Gastrocnemius medialis (tissue), 4 donors: ENCODE results near the gene FANCD2. TPM values are rescaled to one million over a fixed set of nuclear protein-coding genes. Genes with fewer than 3 reads are reported as not detected.

Source experiments
- ATAC-seq, 2 donors: fragments of 150-250 bp; one replicate each; pipeline ENCODE4 v1.9.1; 2016
- DNase-seq, 2 donors: peaks; one replicate each; pipeline ENCODE4 v3.0.0-alpha.2; 2019
- H3K27ac ChIP-seq, 4 donors: fragments of 200-600 bp; sonication (generic); 1 replicate in 1 of 4; 2 replicates in 3 of 4; pipeline ENCODE4 v1.5.1; 2016 to 2018; ENCODE audit warnings: mild to moderate bottlenecking in 2 of 4, moderate library complexity in 1 of 4
- H3K27me3 ChIP-seq, 3 donors: fragments of 200-600 bp; sonication (generic) in 2 of 3; 1 replicate in 1 of 3; 2 replicates in 2 of 3; pipeline versions ENCODE4 v1.5.1 to v1.6.0; 2016 to 2019; ENCODE audit warnings: mild to moderate bottlenecking in 1 of 3, moderate library complexity in 1 of 3
- H3K36me3 ChIP-seq, 2 donors: fragments of 200-600 bp; sonication (generic) in 1 of 2; one replicate each; pipeline ENCODE4 v1.5.1; 2017 to 2018
- H3K4me1 ChIP-seq, 2 donors: fragments of 200-600 bp; sonication (generic) in 1 of 2; one replicate each; pipeline ENCODE4 v1.5.1; 2016 to 2017; ENCODE audit warnings: mild to moderate bottlenecking in 2 of 2
- H3K4me3 ChIP-seq, 4 donors: fragments of 200-600 bp; sonication (generic) in 3 of 4; 1 replicate in 1 of 4; 2 replicates in 3 of 4; pipeline ENCODE4 v1.5.1; 2016 to 2019; ENCODE audit warnings: mild to moderate bottlenecking in 2 of 4
- H3K9me3 ChIP-seq, 3 donors: fragments of 200-600 bp; sonication (generic) in 2 of 3; 1 replicate in 1 of 3; 2 replicates in 2 of 3; pipeline ENCODE4 v1.5.1; 2016 to 2019
- POLR2A ChIP-seq, 2 donors: fragments of 450-650 bp; IDR thresholded peaks; one replicate each; pipeline ENCODE4 v1.6.1; 2017; ENCODE audit warnings: antibody characterized with exemption in 2 of 2, mild to moderate bottlenecking in 2 of 2, moderate library complexity in 2 of 2
- in situ Hi-C, 4 donors: fragments of 200-750 bp; cut with MboI; loops; one replicate each; pipeline versions ENCODE4 v1.15.0 to v1.8.0; 2017; ENCODE audit warnings: low sequenced_read_pairs in 4 of 4
- intact Hi-C: fragments of 100-400 bp; cut with DNase I; formaldehyde crosslinking; loops from one replicate; pipeline ENCODE4 v1.15.1; 2023; ENCODE audit warnings: low total_unique reads
- total RNA-seq, 4 donors: library from RNA; depleted of rRNA; stranded (reverse); fragments of >200 nt; gene quantifications; one replicate each; pipeline versions ENCODE4 v1.1.0 to v1.2.3, GENCODE V29; 2016
- TF ChIP-seq, protein P1 (sequence below), 5 experiments: fragments of 450-650 bp in 3 of 5; fragments of 200-600 bp in 2 of 5; sonication (generic) in 2 of 5; IDR thresholded peaks in 4 of 5; conservative IDR thresholded peaks in 1 of 5; 1 replicate in 4 of 5; 2 replicates in 1 of 5; pipeline ENCODE4 v1.5.1; 2016 to 2019; ENCODE audit warnings: antibody characterized with exemption in 5 of 5, mild to moderate bottlenecking in 3 of 5, moderate library complexity in 3 of 5

Gene FANCD2
- total RNA-seq, 4 donors from 2014 or later, result 0.46 to 1.3 (median 0.58) TPM; not detected in 1

GRCh38 chr3:9986230-9986725 is 40.0 kb upstream of the FANCD2 start:
- ATAC-seq (peak; percentile 42 to 45), DNase-seq (no peak)
- intact Hi-C loops (loop anchor here (2.0 kb wide), 1 partner anchor 41 kb away; the partner anchor contains the start of gene FANCD2), in situ Hi-C loops (no loop called here)
- Histone ChIP-seq H3K4me3 (peak overlapping the region; percentile 82 to 99 (median 89)), H3K27ac (peak overlapping the region; percentile 82 to 89 (median 88)), H3K27me3 (no peaks in the 10 kb centered on the region), H3K9me3 (no peaks in the 10 kb centered on the region), H3K4me1 (peaks cover 35 to 39% of the 10 kb centered on the region in 2 donors), H3K36me3 (peaks cover 0 to 8% of the 10 kb centered on the region in 2 donors)
- TF ChIP-seq, protein P1, sequence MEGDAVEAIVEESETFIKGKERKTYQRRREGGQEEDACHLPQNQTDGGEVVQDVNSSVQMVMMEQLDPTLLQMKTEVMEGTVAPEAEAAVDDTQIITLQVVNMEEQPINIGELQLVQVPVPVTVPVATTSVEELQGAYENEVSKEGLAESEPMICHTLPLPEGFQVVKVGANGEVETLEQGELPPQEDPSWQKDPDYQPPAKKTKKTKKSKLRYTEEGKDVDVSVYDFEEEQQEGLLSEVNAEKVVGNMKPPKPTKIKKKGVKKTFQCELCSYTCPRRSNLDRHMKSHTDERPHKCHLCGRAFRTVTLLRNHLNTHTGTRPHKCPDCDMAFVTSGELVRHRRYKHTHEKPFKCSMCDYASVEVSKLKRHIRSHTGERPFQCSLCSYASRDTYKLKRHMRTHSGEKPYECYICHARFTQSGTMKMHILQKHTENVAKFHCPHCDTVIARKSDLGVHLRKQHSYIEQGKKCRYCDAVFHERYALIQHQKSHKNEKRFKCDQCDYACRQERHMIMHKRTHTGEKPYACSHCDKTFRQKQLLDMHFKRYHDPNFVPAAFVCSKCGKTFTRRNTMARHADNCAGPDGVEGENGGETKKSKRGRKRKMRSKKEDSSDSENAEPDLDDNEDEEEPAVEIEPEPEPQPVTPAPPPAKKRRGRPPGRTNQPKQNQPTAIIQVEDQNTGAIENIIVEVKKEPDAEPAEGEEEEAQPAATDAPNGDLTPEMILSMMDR (IDR thresholded peaks at IDR 0.05 in 4 of 5, conservative IDR thresholded peaks at IDR 0.05 in 1 of 5), result no peak
- TF ChIP-seq POLR2A (IDR thresholded peaks at IDR 0.05), result no peak

DNA sequence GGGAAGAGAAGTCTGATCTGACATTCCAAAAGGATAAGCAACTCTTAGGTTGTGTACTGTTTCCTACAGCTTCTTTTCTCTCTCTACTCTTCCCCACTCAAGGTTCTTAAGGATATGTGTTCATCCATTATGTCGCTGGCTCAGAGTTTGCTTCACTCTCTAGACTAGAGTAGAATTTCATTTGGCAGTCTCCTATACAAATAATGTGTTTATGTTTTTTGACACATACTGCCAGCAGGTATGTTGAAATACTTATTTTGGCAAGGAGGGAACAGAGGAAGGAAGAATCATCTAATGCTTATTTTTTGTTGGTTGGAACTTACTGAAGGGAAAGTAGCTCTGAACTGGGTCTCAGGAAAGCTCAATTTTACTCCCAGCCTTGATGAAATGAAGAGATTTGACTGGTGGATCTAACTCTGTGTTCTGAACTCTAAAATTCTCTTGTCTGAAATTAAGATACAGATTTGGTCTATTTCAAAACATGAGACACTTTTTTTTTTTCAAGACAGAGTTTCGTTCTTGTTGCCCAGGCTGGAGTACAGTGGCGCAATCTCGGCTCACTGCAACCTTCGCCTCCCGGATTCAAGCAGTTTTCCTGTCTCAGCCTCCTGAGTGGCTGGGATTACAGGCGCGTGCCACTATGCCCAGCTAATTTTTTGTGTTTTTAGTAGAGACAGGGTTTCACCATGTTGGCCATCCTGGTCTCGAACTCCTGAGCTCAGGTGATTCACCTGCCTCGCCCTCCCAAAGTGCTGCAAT is 32.0 kb upstream of the FANCD2 start:
- peaks cover 10 to 11% of the 10 kb centered on the region in 2 donors for H3K4me1 ChIP-seq
- peak; percentile 94 to 97 for ATAC-seq
- no peak for DNase-seq
- peak overlapping the region; percentile 57 to 75 (median 66) for H3K27ac ChIP-seq
- H3K9me3 ChIP-seq, result no peaks in the 10 kb centered on the region
- TF ChIP-seq, protein P1 (IDR thresholded peaks at IDR 0.05 in 4 of 5, conservative IDR thresholded peaks at IDR 0.05 in 1 of 5), result no peak
- TF ChIP-seq POLR2A (IDR thresholded peaks at IDR 0.05), result no peak
- no peak overlapping the region for H3K4me3 ChIP-seq
- intact Hi-C loops, result no loop called here
- in situ Hi-C loops, result no loop called here
- no peaks in the 10 kb centered on the region for H3K36me3 ChIP-seq
- H3K27me3 ChIP-seq, result no peaks in the 10 kb centered on the region

- Histone ChIP-seq H3K9me3 (no peaks in the 10 kb centered on the region), H3K4me3 (no peak overlapping the region), H3K27ac (no peak overlapping the region), H3K36me3 (no peaks in the 10 kb centered on the region), H3K27me3 (no peaks in the 10 kb centered on the region), H3K4me1 (no peaks in the 10 kb centered on the region)
- TF ChIP-seq, protein P1 (IDR thresholded peaks at IDR 0.05 in 4 of 5, conservative IDR thresholded peaks at IDR 0.05 in 1 of 5), result no peak
- no peak for TF ChIP-seq POLR2A (IDR thresholded peaks at IDR 0.05)
- in situ Hi-C loops (no loop called here), intact Hi-C loops (no loop called here)
- no peak for ATAC-seq
- DNase-seq, result no peak
These were observed 25.6 kb upstream of the FANCD2 start for GRCh38 chr3:10000686-10001085.

DNA sequence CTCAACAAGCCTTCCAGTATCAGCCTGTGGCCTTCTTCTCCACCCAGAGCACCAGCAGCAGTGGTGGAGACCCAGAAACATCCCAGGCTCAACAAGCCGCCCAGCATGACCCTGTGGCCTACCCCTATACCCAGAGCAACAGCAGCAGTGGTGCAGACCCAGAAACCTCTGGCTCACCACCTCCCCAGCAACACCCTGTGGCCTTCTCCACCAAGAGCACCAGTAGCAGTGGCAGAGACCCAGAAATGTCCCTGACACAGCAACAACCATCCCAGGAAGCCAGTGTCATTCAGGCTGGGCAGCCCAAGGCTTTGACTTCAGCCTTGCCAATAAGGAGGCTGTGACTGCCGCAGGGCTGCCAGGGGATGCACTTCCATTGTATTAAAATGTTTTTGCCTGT is 23.3 kb upstream of the FANCD2 start:
- Histone ChIP-seq H3K4me1 (peaks cover 0 to 12% of the 10 kb centered on the region in 2 donors), H3K27ac (no peak overlapping the region), H3K27me3 (no peaks in the 10 kb centered on the region), H3K4me3 (no peak overlapping the region), H3K9me3 (no peaks in the 10 kb centered on the region), H3K36me3 (no peaks in the 10 kb centered on the region)
- DNase-seq, result no peak
- TF ChIP-seq, protein P1 (IDR thresholded peaks at IDR 0.05 in 4 of 5, conservative IDR thresholded peaks at IDR 0.05 in 1 of 5), result no peak
- no peak for TF ChIP-seq POLR2A (IDR thresholded peaks at IDR 0.05)
- intact Hi-C loops (no loop called here), in situ Hi-C loops (no loop called here)
- no peak for ATAC-seq
